CD4-positive, alpha-beta memory T cell (primary cell): ENCODE data around the gene TCN1. TPM values are rescaled to one million over a fixed set of nuclear protein-coding genes. Genes with fewer than 3 reads are reported as not detected.
"Not testable (repeated sequence)": the region's sequence is repeated elsewhere in the genome, so short reads cannot be mapped to it uniquely, and the experiment has no call there.

Experiments
- CTCF ChIA-PET: fragments of 350-600 bp; sonication (Branson Sonifier 250); formaldehyde crosslinking; loops from one replicate; lab custom pipeline; 2021; ENCODE audit warnings: inconsistent platforms; ENCODE audit not compliant: partially characterized antibody; lab: Charles Lee
- POLR2A ChIA-PET: fragments of 350-600 bp; sonication (Branson Sonifier 250); formaldehyde crosslinking; loops from one replicate; lab custom pipeline; 2021; ENCODE audit not compliant: partially characterized antibody; lab: Charles Lee
- DNase-seq, 5 donors: peaks; one replicate each; pipeline versions ENCODE4 v3.0.0 to v3.0.0-alpha.2; 2020 to 2022; ENCODE audit warnings: mixed read lengths in 1 of 5
- H3K27ac ChIP-seq: one replicate; pipeline ENCODE4 v1.7.0; 2013; ENCODE audit warnings: low read depth, low read length
- H3K27me3 ChIP-seq: 2 replicates; pipeline ENCODE4 v1.7.0; 2013; ENCODE audit warnings: mild to moderate bottlenecking, low read length, moderate library complexity; ENCODE audit not compliant: insufficient read depth
- H3K36me3 ChIP-seq: 2 replicates; pipeline ENCODE4 v1.7.0; 2013; ENCODE audit warnings: mild to moderate bottlenecking, low read length, moderate library complexity; ENCODE audit not compliant: insufficient read depth
- H3K4me1 ChIP-seq: 2 replicates; pipeline ENCODE4 v1.7.0; 2013; ENCODE audit warnings: mild to moderate bottlenecking, low read length, moderate library complexity; ENCODE audit not compliant: insufficient read depth
- H3K4me3 ChIP-seq, 2 donors: one replicate each; pipeline ENCODE4 v1.7.0; 2013; ENCODE audit warnings: low read length in 2 of 2, mild to moderate bottlenecking in 1 of 2
- H3K9me3 ChIP-seq, 2 donors: one replicate each; pipeline ENCODE4 v1.7.0; 2013; ENCODE audit warnings: low read length in 2 of 2, control low read depth in 1 of 2; ENCODE audit not compliant: control insufficient read depth in 1 of 2
- H3K27ac Mint-ChIP-seq, 7 donors: one replicate each; pipeline ENCODE4 v1.8.0; 2020 to 2021; ENCODE audit warnings: mixed read lengths in 7 of 7, mild to moderate bottlenecking in 6 of 7, inconsistent platforms in 3 of 7, moderate library complexity in 3 of 7
- H3K27me3 Mint-ChIP-seq, 2 donors: one replicate each; pipeline ENCODE4 v1.8.0; 2020 to 2021; ENCODE audit warnings: mixed read lengths in 2 of 2
- H3K36me3 Mint-ChIP-seq, 2 donors: one replicate each; pipeline ENCODE4 v1.8.0; 2020 to 2021; ENCODE audit warnings: mixed read lengths in 2 of 2, inconsistent platforms in 1 of 2, mild to moderate bottlenecking in 1 of 2
- H3K4me1 Mint-ChIP-seq, 4 donors: one replicate each; pipeline ENCODE4 v1.8.0; 2020 to 2021; ENCODE audit warnings: mixed read lengths in 4 of 4, mild to moderate bottlenecking in 1 of 4
- H3K4me3 Mint-ChIP-seq, 8 donors: one replicate each; pipeline ENCODE4 v1.8.0; 2020 to 2021; ENCODE audit warnings: mixed read lengths in 8 of 8, mild to moderate bottlenecking in 7 of 8, moderate library complexity in 6 of 8, inconsistent platforms in 3 of 8
- H3K9me3 Mint-ChIP-seq, 8 donors: one replicate each; pipeline ENCODE4 v1.8.0; 2020 to 2021; ENCODE audit warnings: mixed read lengths in 8 of 8, mild to moderate bottlenecking in 5 of 8, inconsistent platforms in 3 of 8, moderate library complexity in 1 of 8
- intact Hi-C: fragments of 100-400 bp; cut with micrococcal nuclease; formaldehyde crosslinking; loops from one replicate; pipeline ENCODE4 v1.15.1; 2023
- polyA plus RNA-seq, 2 donors: library from polyadenylated mRNA; unstranded; fragments of 300-500 nt; fragmentation: Illumina TruSeq; gene quantifications; one replicate each; pipeline ENCODE4 v1.2.3, GENCODE V29; 2021
- total RNA-seq, 2 experiments: library from RNA; stranded (reverse); gene quantifications; one replicate each; pipeline ENCODE4 v1.2.3, GENCODE V29; 2021

The TCN1 gene
- total and polyA plus RNA-seq, 4 experiments from 2014 or later: 0.38 to 0.42 TPM; not detected in 2

- Mint-ChIP-seq H3K27me3 (peaks cover 5 to 9% of the 10 kb centered on the region in 2 donors), H3K27ac (no peak overlapping the region), H3K4me3 (no peak overlapping the region), H3K36me3 (no peaks in the 10 kb centered on the region), H3K9me3 (peaks cover 0 to 25% (median 19%) of the 10 kb centered on the region in 8 donors), H3K4me1 (peaks cover 0 to 3% (median 0%) of the 10 kb centered on the region in 4 donors)
- no peak overlapping the region for H3K4me3 ChIP-seq
- intact Hi-C loops: no loop called here
- H3K27ac ChIP-seq: no peak overlapping the region
- no peaks in the 10 kb centered on the region for H3K36me3 ChIP-seq
- ChIA-PET CTCF (no interaction called here), POLR2A (no interaction called here)
- no peaks in the 10 kb centered on the region for H3K27me3 ChIP-seq
- H3K4me1 ChIP-seq: no peaks in the 10 kb centered on the region
- no peak for DNase-seq
- H3K9me3 ChIP-seq: no peaks in the 10 kb centered on the region
Measured at GRCh38 chr11:59894616-59895015, 28.3 kb upstream of the TCN1 start.

- H3K4me3 ChIP-seq: no peak overlapping the region
Measured at GRCh38 chr11:59891781-59892181, 25.5 kb upstream of the TCN1 start.

GRCh38 chr11:59887156-59887555, 20.9 kb upstream of the TCN1 start:
- POLR2A ChIA-PET, intact Hi-C loops, CTCF ChIA-PET, H3K27ac Mint-ChIP-seq, H3K27me3 ChIP-seq, H3K36me3 ChIP-seq, H3K9me3 ChIP-seq, H3K27me3 Mint-ChIP-seq, DNase-seq, H3K27ac ChIP-seq, H3K4me1 ChIP-seq, H3K4me3 ChIP-seq, H3K4me3 Mint-ChIP-seq, H3K4me1 Mint-ChIP-seq, H3K36me3 Mint-ChIP-seq: not testable (repeated sequence)
- peaks cover 5 to 59% (median 44%) of the 10 kb centered on the region in 8 donors for H3K9me3 Mint-ChIP-seq

More at GRCh38 chr11:59891781-59892181, 25.5 kb upstream of the TCN1 start:
- Histone ChIP-seq H3K27me3 (no peaks in the 10 kb centered on the region), H3K4me1 (no peaks in the 10 kb centered on the region), H3K9me3 (no peaks in the 10 kb centered on the region), H3K27ac (no peak overlapping the region), H3K36me3 (no peaks in the 10 kb centered on the region)
- Mint-ChIP-seq H3K36me3 (peaks cover 7 to 10% of the 10 kb centered on the region in 2 donors), H3K27ac (no peak overlapping the region), H3K4me1 (no peaks in the 10 kb centered on the region), H3K27me3 (peaks cover 5 to 8% of the 10 kb centered on the region in 2 donors), H3K4me3 (no peak overlapping the region), H3K9me3 (peaks cover 3 to 53% (median 42%) of the 10 kb centered on the region in 8 donors)
- ChIA-PET CTCF (no interaction called here), POLR2A (no interaction called here)
- no peak for DNase-seq
- intact Hi-C loops: no loop called here

- POLR2A ChIA-PET: no interaction called here
- H3K4me3 Mint-ChIP-seq: no peak overlapping the region
- Histone ChIP-seq H3K4me3 (no peak overlapping the region), H3K9me3 (no peaks in the 10 kb centered on the region), H3K36me3 (no peaks in the 10 kb centered on the region), H3K27ac (no peak overlapping the region), H3K27me3 (no peaks in the 10 kb centered on the region), H3K4me1 (no peaks in the 10 kb centered on the region)
- H3K27ac Mint-ChIP-seq: no peak overlapping the region
- intact Hi-C loops: no loop called here
- no peak for DNase-seq
- CTCF ChIA-PET: no interaction called here
- peaks cover 5 to 28% (median 17%) of the 10 kb centered on the region in 8 donors for H3K9me3 Mint-ChIP-seq
- no peaks in the 10 kb centered on the region for H3K4me1 Mint-ChIP-seq
- H3K27me3 Mint-ChIP-seq: peaks cover 0 to 5% of the 10 kb centered on the region in 2 donors
- H3K36me3 Mint-ChIP-seq: peaks cover 2 to 3% of the 10 kb centered on the region in 2 donors
Measured at GRCh38 chr11:59883597-59883996, 17.3 kb upstream of the TCN1 start.

- Mint-ChIP-seq H3K9me3 (peaks cover 0 to 2% (median 0%) of the 10 kb centered on the region in 8 donors), H3K27me3 (peaks cover 4 to 12% of the 10 kb centered on the region in 2 donors), H3K4me3 (no peak overlapping the region), H3K4me1 (no peaks in the 10 kb centered on the region), H3K36me3 (no peaks in the 10 kb centered on the region), H3K27ac (no peak overlapping the region)
- DNase-seq: no peak
- Histone ChIP-seq H3K4me3 (no peak overlapping the region), H3K36me3 (no peaks in the 10 kb centered on the region), H3K4me1 (no peaks in the 10 kb centered on the region), H3K27me3 (no peaks in the 10 kb centered on the region), H3K27ac (no peak overlapping the region), H3K9me3 (no peaks in the 10 kb centered on the region)
- CTCF ChIA-PET: no interaction called here
- intact Hi-C loops: no loop called here
- POLR2A ChIA-PET: no interaction called here
Measured at GRCh38 chr11:59879567-59879966, 13.3 kb upstream of the TCN1 start.

- no peak within 1 kb of the TSS for H3K4me3 Mint-ChIP-seq
- H3K27me3 ChIP-seq: no peaks in the 10 kb centered on the region
- H3K36me3 Mint-ChIP-seq: no peaks in the 10 kb centered on the region
- no peak within 1 kb of the TSS for H3K27ac Mint-ChIP-seq
- peaks cover 5 to 12% of the 10 kb centered on the region in 2 donors for H3K27me3 Mint-ChIP-seq
- H3K9me3 ChIP-seq: no peaks in the 10 kb centered on the region
- H3K4me3 ChIP-seq: no peak within 1 kb of the TSS
- intact Hi-C loops: no loop called here
- H3K27ac ChIP-seq: no peak within 1 kb of the TSS
- CTCF ChIA-PET: no interaction called here
- H3K36me3 ChIP-seq: no peaks in the 10 kb centered on the region
- H3K4me1 Mint-ChIP-seq: no peaks in the 10 kb centered on the region
- POLR2A ChIA-PET: no interaction called here
- peaks cover 0 to 2% (median 0%) of the 10 kb centered on the region in 8 donors for H3K9me3 Mint-ChIP-seq
- DNase-seq: no peak
- H3K4me1 ChIP-seq: no peaks in the 10 kb centered on the region
Measured at GRCh38 chr11:59878575-59878974, 12.3 kb upstream of the TCN1 start, which contains the start of gene OOSP3. TSS of gene OOSP3 (plus strand) at chr11:59878782. CDS start at chr11:59878809, 27 bp downstream.

GRCh38 chr11:59877784-59878183, 11.5 kb upstream of the TCN1 start:
- H3K4me3 ChIP-seq: no peak overlapping the region
- H3K27me3 Mint-ChIP-seq: peaks cover 5 to 12% of the 10 kb centered on the region in 2 donors
- no peak for DNase-seq
- no peaks in the 10 kb centered on the region for H3K27me3 ChIP-seq
- no peaks in the 10 kb centered on the region for H3K9me3 ChIP-seq
- peaks cover 0 to 2% (median 0%) of the 10 kb centered on the region in 8 donors for H3K9me3 Mint-ChIP-seq
- H3K4me1 Mint-ChIP-seq: no peaks in the 10 kb centered on the region
- CTCF ChIA-PET: no interaction called here
- no peak overlapping the region for H3K27ac ChIP-seq
- no peak overlapping the region for H3K27ac Mint-ChIP-seq
- H3K4me3 Mint-ChIP-seq: no peak overlapping the region
- intact Hi-C loops: no loop called here
- POLR2A ChIA-PET: no interaction called here
- H3K36me3 ChIP-seq: no peaks in the 10 kb centered on the region
- no peaks in the 10 kb centered on the region for H3K4me1 ChIP-seq
- H3K36me3 Mint-ChIP-seq: no peaks in the 10 kb centered on the region
